Measurements from ENCODE around the gene PRPF8.
A peak's percentile ranks its signal among the peaks of the same experiment; 100 is the strongest.

PRPF8 gene

DNA sequence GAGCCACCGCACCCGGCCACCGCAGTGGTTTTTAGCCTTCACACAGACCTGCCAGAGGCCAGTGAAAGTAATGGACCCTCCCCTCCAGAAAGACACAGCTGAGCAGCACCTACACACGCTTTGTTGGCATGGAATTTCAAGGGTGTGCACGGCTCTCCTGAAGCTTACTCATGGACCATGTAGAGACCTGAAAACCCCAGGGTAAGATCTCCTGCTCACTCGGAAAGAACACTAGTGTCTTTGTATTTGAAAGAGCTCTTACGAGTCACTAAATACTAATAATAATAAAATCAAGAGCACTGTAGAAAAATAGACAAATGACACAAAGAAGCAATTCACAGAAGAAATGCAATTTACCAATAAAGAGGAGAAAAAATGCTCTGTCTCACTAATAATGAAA is 76.0 kb downstream of the PRPF8 start:
- no peak overlapping the region for H3K27ac ChIP-seq (ENCODE audit: low read length)
- no peak for TF ChIP-seq EZH2 (IDR thresholded peaks at IDR 0.05; ENCODE audit: borderline replicate concordance, low read depth, low read length, severe bottlenecking)
- TF ChIP-seq, protein P1, sequence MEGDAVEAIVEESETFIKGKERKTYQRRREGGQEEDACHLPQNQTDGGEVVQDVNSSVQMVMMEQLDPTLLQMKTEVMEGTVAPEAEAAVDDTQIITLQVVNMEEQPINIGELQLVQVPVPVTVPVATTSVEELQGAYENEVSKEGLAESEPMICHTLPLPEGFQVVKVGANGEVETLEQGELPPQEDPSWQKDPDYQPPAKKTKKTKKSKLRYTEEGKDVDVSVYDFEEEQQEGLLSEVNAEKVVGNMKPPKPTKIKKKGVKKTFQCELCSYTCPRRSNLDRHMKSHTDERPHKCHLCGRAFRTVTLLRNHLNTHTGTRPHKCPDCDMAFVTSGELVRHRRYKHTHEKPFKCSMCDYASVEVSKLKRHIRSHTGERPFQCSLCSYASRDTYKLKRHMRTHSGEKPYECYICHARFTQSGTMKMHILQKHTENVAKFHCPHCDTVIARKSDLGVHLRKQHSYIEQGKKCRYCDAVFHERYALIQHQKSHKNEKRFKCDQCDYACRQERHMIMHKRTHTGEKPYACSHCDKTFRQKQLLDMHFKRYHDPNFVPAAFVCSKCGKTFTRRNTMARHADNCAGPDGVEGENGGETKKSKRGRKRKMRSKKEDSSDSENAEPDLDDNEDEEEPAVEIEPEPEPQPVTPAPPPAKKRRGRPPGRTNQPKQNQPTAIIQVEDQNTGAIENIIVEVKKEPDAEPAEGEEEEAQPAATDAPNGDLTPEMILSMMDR (IDR thresholded peaks at IDR 0.05; ENCODE audit: borderline replicate concordance, extremely low read depth, low read length, poor library complexity, severe bottlenecking): no peak

DNA sequence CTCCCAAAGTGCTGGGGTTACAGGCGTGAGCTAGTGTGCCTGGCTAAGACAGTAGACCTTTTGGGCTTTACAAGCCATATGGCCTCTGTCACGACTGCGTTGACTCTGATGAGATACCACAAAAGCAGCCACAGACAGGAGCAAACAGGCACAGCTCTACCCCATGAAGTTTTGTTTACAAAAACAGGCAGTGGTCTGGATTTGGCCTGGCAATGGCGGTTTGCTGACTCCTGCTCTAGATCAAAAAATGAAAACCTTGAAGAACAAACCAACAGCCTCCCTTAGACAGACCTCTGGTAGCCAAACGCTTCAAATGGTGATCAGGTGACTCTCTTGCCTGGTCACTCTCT is 76.7 kb downstream of the PRPF8 start:
- Histone ChIP-seq H3K4me2 (ENCODE audit: insufficient read depth, low read length) (no peak overlapping the region), H3K9ac (ENCODE audit: low read depth, low read length) (no peak overlapping the region)

More for the DNA sequence above, 76.0 kb downstream of the PRPF8 start:
- DNase-seq (no peak), ATAC-seq (ENCODE audit: insufficient read depth, low read depth) (no peak)
- Histone ChIP-seq H3K4me1 (ENCODE audit: insufficient read depth, low read length) (no peaks in the 10 kb centered on the region), H3K9ac (ENCODE audit: low read depth, low read length) (no peak overlapping the region), H3K36me3 (ENCODE audit: insufficient read depth, low read length) (peaks cover 50% of the 10 kb centered on the region), H4K20me1 (ENCODE audit: insufficient read depth, low read length) (no peaks in the 10 kb centered on the region), H3K79me2 (ENCODE audit: insufficient read depth, low read length) (no peaks in the 10 kb centered on the region), H3K4me2 (ENCODE audit: insufficient read depth, low read length) (no peak overlapping the region), H3K4me3 (ENCODE audit: low read depth in 1 of 2, low read length in 2 of 2) (no peak overlapping the region), H2AFZ (ENCODE audit: low read depth, low read length) (no peak overlapping the region), H3K9me3 (ENCODE audit: insufficient read depth, low read length, severe bottlenecking) (no peaks in the 10 kb centered on the region), H3K27me3 (ENCODE audit: insufficient read depth, low read length, poor library complexity) (no peaks in the 10 kb centered on the region)

DNA sequence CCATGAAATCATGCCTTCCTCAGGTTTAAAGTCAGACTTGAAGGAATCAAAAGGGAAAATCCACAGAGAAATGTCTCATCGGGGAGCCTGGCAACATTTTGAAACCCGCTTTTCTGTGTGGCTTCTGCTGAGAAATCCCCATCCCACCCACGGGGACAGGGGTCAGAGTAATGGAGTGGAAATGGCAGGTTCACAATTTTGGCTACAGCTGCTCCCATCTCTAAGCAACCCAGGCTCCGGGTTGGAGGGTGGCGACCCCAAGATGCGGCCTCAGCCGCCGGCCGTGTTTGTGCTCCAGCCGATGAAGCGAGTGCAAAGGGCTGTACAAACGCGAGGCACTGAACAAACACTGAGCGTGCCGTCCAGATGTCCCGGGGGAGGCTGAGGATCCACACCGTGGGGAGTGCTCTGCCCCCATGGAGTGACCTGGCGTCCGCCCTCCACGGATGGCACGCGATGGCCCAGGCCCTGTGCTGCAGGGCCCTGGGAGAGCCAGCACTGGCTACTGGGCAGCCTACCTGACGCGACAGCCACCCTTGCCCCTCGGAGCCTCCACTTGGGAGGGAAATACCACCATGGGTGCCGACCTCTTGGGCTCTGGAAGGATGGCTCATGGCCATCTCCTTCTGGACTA is 78.2 kb downstream of the PRPF8 start:
- Histone ChIP-seq H3K36me3 (ENCODE audit: insufficient read depth, low read length) (peaks cover 43% of the 10 kb centered on the region), H3K27me3 (ENCODE audit: insufficient read depth, low read length, poor library complexity) (no peaks in the 10 kb centered on the region), H3K4me3 (ENCODE audit: low read depth in 1 of 2, low read length in 2 of 2) (no peak overlapping the region), H4K20me1 (ENCODE audit: insufficient read depth, low read length) (no peaks in the 10 kb centered on the region), H2AFZ (ENCODE audit: low read depth, low read length) (no peak overlapping the region), H3K9ac (ENCODE audit: low read depth, low read length) (no peak overlapping the region), H3K79me2 (ENCODE audit: insufficient read depth, low read length) (no peaks in the 10 kb centered on the region), H3K4me2 (ENCODE audit: insufficient read depth, low read length) (no peak overlapping the region), H3K9me3 (ENCODE audit: insufficient read depth, low read length, severe bottlenecking) (peaks cover 3% of the 10 kb centered on the region), H3K4me1 (ENCODE audit: insufficient read depth, low read length) (no peaks in the 10 kb centered on the region), H3K27ac (ENCODE audit: low read length) (peak overlapping the region; percentile 57)
- ATAC-seq (ENCODE audit: insufficient read depth, low read depth) (no peak), DNase-seq (no peak)
- TF ChIP-seq, protein P1 (IDR thresholded peaks at IDR 0.05; ENCODE audit: borderline replicate concordance, extremely low read depth, low read length, poor library complexity, severe bottlenecking): no peak
- TF ChIP-seq EZH2 (IDR thresholded peaks at IDR 0.05; ENCODE audit: borderline replicate concordance, low read depth, low read length, severe bottlenecking): no peak

More for the DNA sequence above, 76.7 kb downstream of the PRPF8 start:
- Histone ChIP-seq H3K27ac (ENCODE audit: low read length) (no peak overlapping the region), H3K4me1 (ENCODE audit: insufficient read depth, low read length) (no peaks in the 10 kb centered on the region), H4K20me1 (ENCODE audit: insufficient read depth, low read length) (no peaks in the 10 kb centered on the region), H3K4me3 (ENCODE audit: low read depth in 1 of 2, low read length in 2 of 2) (no peak overlapping the region), H3K79me2 (ENCODE audit: insufficient read depth, low read length) (no peaks in the 10 kb centered on the region), H3K9me3 (ENCODE audit: insufficient read depth, low read length, severe bottlenecking) (no peaks in the 10 kb centered on the region), H3K36me3 (ENCODE audit: insufficient read depth, low read length) (peaks cover 47% of the 10 kb centered on the region), H3K27me3 (ENCODE audit: insufficient read depth, low read length, poor library complexity) (no peaks in the 10 kb centered on the region), H2AFZ (ENCODE audit: low read depth, low read length) (no peak overlapping the region)
- TF ChIP-seq, protein P1 (IDR thresholded peaks at IDR 0.05; ENCODE audit: borderline replicate concordance, extremely low read depth, low read length, poor library complexity, severe bottlenecking): no peak
- no peak for TF ChIP-seq EZH2 (IDR thresholded peaks at IDR 0.05; ENCODE audit: borderline replicate concordance, low read depth, low read length, severe bottlenecking)
- ATAC-seq (ENCODE audit: insufficient read depth, low read depth) (no peak), DNase-seq (no peak)

All from DND-41 (cell line).